Spleen (tissue), 11 donors: ENCODE data around the gene PTPRM. TPM values are rescaled to one million over a fixed set of nuclear protein-coding genes. Genes with fewer than 3 reads are reported as not detected.

ENCODE experiments used
- DNase-seq: peaks from one replicate; pipeline ENCODE4 v3.0.0-alpha.2; 2020
- H3K27ac ChIP-seq, 8 donors: fragments of 200-600 bp; sonication (generic) in 7 of 8; 1 replicate in 4 of 8; 2 replicates in 4 of 8; pipeline versions ENCODE4 v1.5.0 to v1.8.0; 2016 to 2021; ENCODE audit warnings: inconsistent platforms in 4 of 8, mild to moderate bottlenecking in 4 of 8, moderate library complexity in 1 of 8
- H3K27me3 ChIP-seq, 7 donors: fragments of 200-600 bp; sonication (generic) in 6 of 7; replicated peaks in 1 of 7; 1 replicate in 4 of 7; 2 replicates in 3 of 7; pipeline versions ENCODE4 v1.5.0 to v1.8.0; 2016 to 2021; ENCODE audit warnings: inconsistent platforms in 3 of 7, mild to moderate bottlenecking in 1 of 7
- H3K36me3 ChIP-seq, 6 donors: fragments of 200-600 bp; sonication (generic) in 5 of 6; 1 replicate in 4 of 6; 2 replicates in 2 of 6; pipeline versions ENCODE4 v1.5.0 to v1.8.0; 2016 to 2021; ENCODE audit warnings: inconsistent platforms in 2 of 6
- H3K4me1 ChIP-seq, 6 donors: fragments of 200-600 bp; sonication (generic) in 5 of 6; 1 replicate in 3 of 6; 2 replicates in 3 of 6; pipeline versions ENCODE4 v1.5.0 to v1.8.0; 2016 to 2021; ENCODE audit warnings: inconsistent platforms in 3 of 6
- H3K4me3 ChIP-seq, 8 donors: fragments of 200-600 bp; sonication (generic) in 7 of 8; 1 replicate in 4 of 8; 2 replicates in 4 of 8; pipeline versions ENCODE4 v1.5.0 to v1.8.0; 2016 to 2021; ENCODE audit warnings: inconsistent platforms in 4 of 8, mild to moderate bottlenecking in 4 of 8, moderate library complexity in 2 of 8
- H3K9me3 ChIP-seq, 8 donors: fragments of 200-600 bp; sonication (generic) in 7 of 8; 1 replicate in 4 of 8; 2 replicates in 4 of 8; pipeline versions ENCODE4 v1.5.0 to v1.8.0; 2016 to 2021; ENCODE audit warnings: inconsistent platforms in 4 of 8
- CTCF ChIP-seq, 11 experiments: fragments of 200-600 bp in 7 of 11; fragments of 450-650 bp in 4 of 11; sonication (generic) in 4 of 11; IDR thresholded peaks in 8 of 11; conservative IDR thresholded peaks in 3 of 11; 1 replicate in 7 of 11; 2 replicates in 4 of 11; pipeline versions ENCODE4 v1.4.0 to v1.8.0; 2016 to 2021; ENCODE audit warnings: antibody characterized with exemption in 11 of 11, inconsistent platforms in 4 of 11, mild to moderate bottlenecking in 1 of 11
- POLR2A ChIP-seq, 3 donors: fragments of 450-650 bp; IDR thresholded peaks; one replicate each; pipeline ENCODE4 v1.5.1; 2017; ENCODE audit warnings: antibody characterized with exemption in 3 of 3, mild to moderate bottlenecking in 1 of 3
- POLR2AphosphoS5 ChIP-seq, 3 donors: sonication (generic); formaldehyde crosslinking; IDR thresholded peaks; one replicate each; pipeline ENCODE4 v1.5.1; 2017; ENCODE audit warnings: antibody characterized with exemption in 3 of 3
- WGBS, 5 donors: extraction: QIAGEN DNeasy Blood & Tissue Kit in 3 of 5; methylation state at CpG; one replicate each; pipeline versions ENCODE4 v1.1.5 to v1.1.7; 2013 to 2018; 5-methylcytosine and 5-hydroxymethylcytosine counted together
- intact Hi-C: fragments of 100-400 bp; cut with DNase I; formaldehyde crosslinking; loops from one replicate; pipeline ENCODE4 v1.15.0; 2023; ENCODE audit warnings: low total_unique reads
- polyA plus RNA-seq, 3 donors: library from polyadenylated mRNA; stranded (reverse); fragments of 200-250 nt; gene quantifications; one replicate each; pipeline ENCODE4 v1.2.1, GENCODE V29; 2013
- total RNA-seq, 7 donors: library from RNA; depleted of rRNA in 3 of 7; stranded (reverse); fragments of >200 nt in 3 of 7; fragmentation: NEBNext Ultra II Directional in 4 of 7; extraction: Animal tissue kit (Norgen Biotek cat#: 25700) in 4 of 7; gene quantifications; one replicate each; pipeline versions ENCODE4 v1.1.0 to v1.2.1, GENCODE V29; 2016 to 2021
- donor health status: healthy with polysubstance abuse.
- donor health status: DM: no; HTN: no; CAD: no; lungs with moderate emphysema.
- donor health status: DM: no; HTN: no; CAD: no.
- donor health status: Bipolar disorder and iron deficiency.
- donor health status: healthy.
- donor health status: DM: no; HTN: no; CAD: no.
- donor health status: DM: yes; HTN: yes; CAD: no.

PTPRM gene
- total and polyA plus RNA-seq, 10 donors = 23.5 to 97.8 (median 62.8) TPM

- no peak for DNase-seq
- H3K9me3 ChIP-seq = no peaks in the 10 kb centered on the region
- no peaks in the 10 kb centered on the region for H3K36me3 ChIP-seq
- TF ChIP-seq POLR2A (IDR thresholded peaks at IDR 0.05) = no peak
- TF ChIP-seq POLR2AphosphoS5 (IDR thresholded peaks at IDR 0.05) = no peak
- TF ChIP-seq CTCF (IDR thresholded peaks at IDR 0.05 in 8 of 11, conservative IDR thresholded peaks at IDR 0.05 in 3 of 11) = no peak
- intact Hi-C loops = no loop called here
- no peaks in the 10 kb centered on the region for H3K4me1 ChIP-seq
- H3K4me3 ChIP-seq = no peak overlapping the region
- WGBS, 5 donors = 50 to 89% (median 71%) methylated on average over 1 of the region's 1 CpG
- H3K27me3 ChIP-seq = no peaks in the 10 kb centered on the region
- no peak overlapping the region for H3K27ac ChIP-seq
Measured at GRCh38 chr18:8242151-8242696, 675.1 kb downstream of the PTPRM start.

- no peaks in the 10 kb centered on the region for H3K9me3 ChIP-seq
- no peak for TF ChIP-seq CTCF (IDR thresholded peaks at IDR 0.05 in 8 of 11, conservative IDR thresholded peaks at IDR 0.05 in 3 of 11)
- no peak for TF ChIP-seq POLR2AphosphoS5 (IDR thresholded peaks at IDR 0.05)
- TF ChIP-seq POLR2A (IDR thresholded peaks at IDR 0.05) = no peak
- no peak for DNase-seq
- H3K27ac ChIP-seq = no peak overlapping the region
- H3K36me3 ChIP-seq = peaks cover 0 to 4% (median 0%) of the 10 kb centered on the region in 6 donors
- no peak overlapping the region for H3K4me3 ChIP-seq
- 79 to 95% (median 88%) methylated on average over 6 of the region's 6 CpGs for WGBS, 5 donors
- intact Hi-C loops = no loop called here
- no peaks in the 10 kb centered on the region for H3K4me1 ChIP-seq
- no peaks in the 10 kb centered on the region for H3K27me3 ChIP-seq
Measured at GRCh38 chr18:8247700-8248099, 680.6 kb downstream of the PTPRM start.

GRCh38 chr18:8248576-8248975 lies 681.5 kb downstream of the PTPRM start:
- WGBS, 5 donors = 83 to 94% (median 91%) methylated on average over 4 of the region's 4 CpGs
- Histone ChIP-seq H3K27me3 (no peaks in the 10 kb centered on the region), H3K27ac (no peak overlapping the region), H3K4me1 (no peaks in the 10 kb centered on the region), H3K4me3 (no peak overlapping the region), H3K9me3 (no peaks in the 10 kb centered on the region), H3K36me3 (peaks cover 0 to 11% (median 0%) of the 10 kb centered on the region in 6 donors)
- no peak for DNase-seq
- intact Hi-C loops = no loop called here
- TF ChIP-seq POLR2AphosphoS5 (IDR thresholded peaks at IDR 0.05) = no peak
- no peak for TF ChIP-seq POLR2A (IDR thresholded peaks at IDR 0.05)
- no peak for TF ChIP-seq CTCF (IDR thresholded peaks at IDR 0.05 in 8 of 11, conservative IDR thresholded peaks at IDR 0.05 in 3 of 11)

- Histone ChIP-seq H3K9me3 (no peaks in the 10 kb centered on the region), H3K27ac (no peak overlapping the region), H3K27me3 (no peaks in the 10 kb centered on the region), H3K4me1 (no peaks in the 10 kb centered on the region), H3K36me3 (peaks cover 0 to 18% (median 0%) of the 10 kb centered on the region in 6 donors), H3K4me3 (no peak overlapping the region)
- no peak for DNase-seq
- no peak for TF ChIP-seq CTCF (IDR thresholded peaks at IDR 0.05 in 8 of 11, conservative IDR thresholded peaks at IDR 0.05 in 3 of 11)
- no peak for TF ChIP-seq POLR2A (IDR thresholded peaks at IDR 0.05)
- no peak for TF ChIP-seq POLR2AphosphoS5 (IDR thresholded peaks at IDR 0.05)
- intact Hi-C loops = no loop called here
- 78 to 95% (median 80%) methylated on average over 2 of the region's 2 CpGs for WGBS, 5 donors
Measured at GRCh38 chr18:8249811-8250210, 682.7 kb downstream of the PTPRM start.
